Mesodermal cell (in vitro differentiated cells): Measurements from ENCODE around the gene TFB1M.

Experiments used
- H3K27ac ChIP-seq: 2 replicates; pipeline ENCODE4 v1.7.0; 2013; ENCODE audit warnings: mild to moderate bottlenecking, low read depth, low read length, moderate library complexity; ENCODE audit not compliant: severe bottlenecking
- H3K36me3 ChIP-seq: 2 replicates; pipeline ENCODE4 v1.7.1; 2013; ENCODE audit warnings: mild to moderate bottlenecking, low read length, moderate library complexity; ENCODE audit not compliant: control insufficient read depth, insufficient read depth
- H3K4me1 ChIP-seq: one replicate; pipeline ENCODE4 v1.7.1; 2013; ENCODE audit warnings: mild to moderate bottlenecking, low read length; ENCODE audit not compliant: insufficient read depth, control insufficient read depth, poor library complexity, severe bottlenecking
- H3K4me3 ChIP-seq: 2 replicates; pipeline ENCODE4 v1.7.0; 2013; ENCODE audit warnings: low read length, control low read depth, mild to moderate bottlenecking; ENCODE audit not compliant: insufficient read depth, poor library complexity, severe bottlenecking; ENCODE audit errors: extremely low read depth
- H3K9me3 ChIP-seq: 2 replicates; pipeline ENCODE4 v1.7.1; 2013; ENCODE audit warnings: mild to moderate bottlenecking, low read length, moderate library complexity; ENCODE audit not compliant: control insufficient read depth
- WGBS, 2 experiments: methylation state at CpG; one replicate each; pipeline ENCODE4 v1.1.5; 2013; ENCODE audit warnings: missing lambda C conversion rate in 2 of 2; ENCODE audit not compliant: insufficient coverage in 2 of 2; 5-methylcytosine and 5-hydroxymethylcytosine counted together

TFB1M gene

GRCh38 chr6:155263373-155264063 is 50.8 kb downstream of the TFB1M start, which contains the start of gene CLDN20:
Gene CLDN20, plus strand, starts transcription at chr6:155264013. Its CDS starts 11,707 bp downstream, at chr6:155275720.
- Histone ChIP-seq H3K27ac (no peak within 1 kb of the TSS), H3K9me3 (no peaks in the 10 kb centered on the region), H3K36me3 (peaks cover 79% of the 10 kb centered on the region), H3K4me1 (peaks cover 11% of the 10 kb centered on the region), H3K4me3 (no peak within 1 kb of the TSS)
- 93 to 96% methylated on average over 6 to 7 of the region's 10 CpGs for WGBS, 2 experiments

- no peak overlapping the region for H3K4me3 ChIP-seq
- WGBS, 2 experiments, result 71% methylated on average over 1 of the region's 4 CpGs; no CpG with 5 or more reads in 1 of the 2 experiments
- H3K9me3 ChIP-seq, result no peaks in the 10 kb centered on the region
- peaks cover 11% of the 10 kb centered on the region for H3K4me1 ChIP-seq
- peaks cover 81% of the 10 kb centered on the region for H3K36me3 ChIP-seq
- no peak overlapping the region for H3K27ac ChIP-seq
Observed at GRCh38 chr6:155262655-155263054, 51.6 kb downstream of the TFB1M start.

- no peak overlapping the region for H3K4me3 ChIP-seq
- WGBS, 2 experiments, result 67 to 92% methylated on average over 2 to 4 of the region's 11 CpGs
- no peaks in the 10 kb centered on the region for H3K9me3 ChIP-seq
- H3K27ac ChIP-seq, result no peak overlapping the region
- peaks cover 11% of the 10 kb centered on the region for H3K4me1 ChIP-seq
- peaks cover 79% of the 10 kb centered on the region for H3K36me3 ChIP-seq
Observed at GRCh38 chr6:155261111-155261900, 53.0 kb downstream of the TFB1M start.

- H3K4me3 ChIP-seq, result no peak overlapping the region
- 72 to 100% methylated on average over 2 to 3 of the region's 3 CpGs for WGBS, 2 experiments
- no peak overlapping the region for H3K27ac ChIP-seq
- H3K4me1 ChIP-seq, result peaks cover 11% of the 10 kb centered on the region
- no peaks in the 10 kb centered on the region for H3K9me3 ChIP-seq
- H3K36me3 ChIP-seq, result peaks cover 79% of the 10 kb centered on the region
Observed at GRCh38 chr6:155260686-155261085, 53.6 kb downstream of the TFB1M start.

- WGBS, 2 experiments, result 90 to 94% methylated on average over 4 of the region's 5 CpGs
- no peaks in the 10 kb centered on the region for H3K9me3 ChIP-seq
- peaks cover 7% of the 10 kb centered on the region for H3K4me1 ChIP-seq
- H3K27ac ChIP-seq, result no peak overlapping the region
- no peak overlapping the region for H3K4me3 ChIP-seq
- peaks cover 82% of the 10 kb centered on the region for H3K36me3 ChIP-seq
Observed at GRCh38 chr6:155259897-155260296, 54.4 kb downstream of the TFB1M start.

GRCh38 chr6:155259204-155259603 is 55.1 kb downstream of the TFB1M start:
- 92 to 96% methylated on average over 2 to 3 of the region's 3 CpGs for WGBS, 2 experiments
- Histone ChIP-seq H3K4me3 (no peak overlapping the region), H3K27ac (no peak overlapping the region), H3K4me1 (peaks cover 7% of the 10 kb centered on the region), H3K36me3 (peaks cover 82% of the 10 kb centered on the region), H3K9me3 (no peaks in the 10 kb centered on the region)

GRCh38 chr6:155257796-155258195 is 56.5 kb downstream of the TFB1M start:
- Histone ChIP-seq H3K27ac (no peak overlapping the region), H3K4me3 (no peak overlapping the region), H3K4me1 (peaks cover 18% of the 10 kb centered on the region), H3K9me3 (no peaks in the 10 kb centered on the region), H3K36me3 (peaks cover 85% of the 10 kb centered on the region)
- WGBS, 2 experiments, result 100% methylated on average over 3 of the region's 9 CpGs

GRCh38 chr6:155256122-155256795 is 58.0 kb downstream of the TFB1M start:
- H3K4me1 ChIP-seq, result peaks cover 11% of the 10 kb centered on the region
- no peak overlapping the region for H3K4me3 ChIP-seq
- no peak overlapping the region for H3K27ac ChIP-seq
- peaks cover 90% of the 10 kb centered on the region for H3K36me3 ChIP-seq
- H3K9me3 ChIP-seq, result no peaks in the 10 kb centered on the region
- WGBS, 2 experiments, result 91 to 94% methylated on average over 11 to 13 of the region's 13 CpGs

- Histone ChIP-seq H3K27ac (no peak overlapping the region), H3K36me3 (peaks cover 89% of the 10 kb centered on the region)
- WGBS, 2 experiments, result 96 to 98% methylated on average over 5 to 7 of the region's 10 CpGs
Observed at GRCh38 chr6:155254139-155254538, 60.1 kb downstream of the TFB1M start.

GRCh38 chr6:155253337-155253736 is 60.9 kb downstream of the TFB1M start:
- no peak overlapping the region for H3K4me3 ChIP-seq
- WGBS, 2 experiments, result 20 to 40% methylated on average over 1 of the region's 1 CpG
- no peaks in the 10 kb centered on the region for H3K9me3 ChIP-seq
- H3K4me1 ChIP-seq, result peaks cover 11% of the 10 kb centered on the region
- peak overlapping the region; percentile 17 for H3K27ac ChIP-seq
- peaks cover 83% of the 10 kb centered on the region for H3K36me3 ChIP-seq

More at GRCh38 chr6:155254139-155254538, 60.1 kb downstream of the TFB1M start:
- Histone ChIP-seq H3K4me1 (peaks cover 11% of the 10 kb centered on the region), H3K4me3 (no peak overlapping the region), H3K9me3 (no peaks in the 10 kb centered on the region)
